Activated CD8-positive, alpha-beta memory T cell treated with anti-CD3 and anti-CD28 coated beads, Interleukin-2, amount 50 U/mL, for 24 hours (primary cell): ENCODE results near the gene MYOM1.

ENCODE experiments used
- DNase-seq: peaks from one replicate; pipeline ENCODE4 v3.0.0-alpha.2; 2020; ENCODE audit errors: extremely low read depth

Gene MYOM1

DNA sequence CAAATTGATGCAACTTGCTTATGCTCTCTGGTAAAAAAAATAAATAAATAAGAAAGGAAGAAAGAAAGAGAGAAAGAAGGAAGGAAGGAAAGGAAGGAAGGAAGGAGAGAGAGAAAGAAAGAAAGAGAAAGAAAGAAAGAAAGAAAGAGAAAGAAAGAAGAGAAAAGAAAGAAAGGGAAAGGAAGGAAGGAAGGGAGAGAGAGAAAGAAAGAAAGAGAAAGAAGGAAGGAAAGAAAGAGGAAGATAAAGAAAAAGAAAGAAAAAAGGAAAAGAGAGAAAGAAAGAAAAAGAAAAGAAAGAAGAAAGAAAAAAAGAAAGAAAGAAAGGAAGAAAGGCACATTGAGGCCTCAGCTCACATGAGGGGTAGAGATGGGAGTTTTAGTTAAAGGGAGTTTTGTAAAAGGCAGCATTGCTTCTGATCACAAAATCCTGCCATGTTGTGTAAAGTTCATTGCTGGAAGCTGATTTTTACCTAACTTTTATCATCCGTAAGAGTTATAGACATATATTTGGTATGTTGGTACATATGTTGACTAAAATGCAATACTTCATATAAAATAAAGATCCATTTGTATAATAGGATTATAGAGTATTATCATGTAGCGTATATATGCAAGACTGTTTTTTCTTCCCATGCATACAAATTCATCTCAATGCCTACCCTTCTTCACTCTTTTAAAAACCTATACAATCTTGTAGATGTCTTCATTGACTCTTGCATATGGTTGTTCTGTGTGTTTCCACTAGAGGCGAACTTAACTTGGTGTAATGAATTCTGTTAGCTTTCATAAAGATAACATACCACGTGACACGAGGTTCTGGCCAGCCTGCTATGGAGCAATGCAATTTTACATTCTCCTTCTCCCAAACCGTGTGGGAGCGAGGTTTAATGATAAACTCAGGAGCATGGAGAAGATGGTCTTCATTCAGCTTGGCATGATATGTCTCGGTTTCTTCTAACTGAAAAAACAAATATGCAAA is 32.8 kb downstream of the MYOM1 start:
- DNase-seq: no peak

DNA sequence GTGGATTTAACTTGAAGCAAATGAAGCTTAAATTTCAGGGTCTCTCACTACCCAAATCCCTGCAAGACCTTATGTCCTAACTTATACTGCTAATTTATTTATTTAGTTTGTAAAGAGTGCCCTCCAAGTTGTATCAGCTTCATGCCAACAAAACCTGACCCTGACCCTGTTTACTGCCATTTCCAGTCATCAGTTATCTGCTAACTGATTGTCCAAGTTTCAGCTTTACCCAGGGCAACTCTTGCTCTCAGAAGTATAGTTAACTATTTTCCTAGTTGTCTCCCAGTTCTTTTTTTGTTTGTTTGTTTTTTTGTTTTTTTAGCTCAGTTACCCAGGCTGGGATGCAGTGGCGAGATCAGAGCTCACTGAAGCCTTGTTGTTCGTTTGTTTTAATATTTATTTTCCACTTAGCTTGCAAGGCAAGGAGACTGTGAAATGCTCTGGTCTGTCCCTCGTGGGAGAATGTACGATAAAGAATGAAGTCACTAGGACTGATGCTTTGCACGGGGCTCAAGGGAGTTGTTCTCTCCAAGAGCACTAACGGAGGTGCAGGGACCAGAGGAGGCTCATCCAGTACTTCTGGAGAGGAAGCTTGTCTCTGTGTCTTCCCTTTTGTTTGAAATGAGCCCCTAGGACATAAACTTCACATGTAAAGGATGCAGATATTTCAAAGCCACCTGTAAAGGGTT is 35.3 kb downstream of the MYOM1 start:
- no peak for DNase-seq

DNA sequence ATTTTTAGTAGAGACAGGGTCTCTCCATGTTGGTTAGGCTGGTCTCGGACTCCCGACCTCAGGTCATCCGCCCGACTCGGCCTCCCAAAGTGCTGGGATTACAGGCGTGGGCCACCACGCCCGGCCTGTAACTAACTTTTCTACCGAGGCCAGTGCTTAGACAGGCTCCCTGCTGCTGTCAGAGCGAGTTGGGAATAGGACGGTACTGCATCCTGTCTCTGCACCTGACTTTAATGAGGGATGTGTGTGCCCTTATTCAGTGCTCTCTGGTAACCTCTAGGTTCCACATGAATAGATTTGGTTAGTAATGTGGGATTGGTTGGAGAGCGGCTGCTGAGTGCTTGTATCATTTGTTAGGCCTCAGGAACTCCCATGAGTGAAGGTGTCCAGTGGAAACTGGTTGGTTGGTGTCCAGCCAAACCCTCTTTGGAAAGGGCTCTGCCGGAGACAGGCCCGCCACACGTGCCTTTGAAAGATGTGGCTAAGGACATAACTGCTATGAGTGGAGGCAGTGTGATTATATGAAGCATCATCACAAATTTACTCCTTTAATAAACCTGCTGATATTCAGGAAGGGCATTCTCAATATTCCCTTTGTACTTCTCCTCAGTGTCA is 36.6 kb downstream of the MYOM1 start:
- no peak for DNase-seq

DNA sequence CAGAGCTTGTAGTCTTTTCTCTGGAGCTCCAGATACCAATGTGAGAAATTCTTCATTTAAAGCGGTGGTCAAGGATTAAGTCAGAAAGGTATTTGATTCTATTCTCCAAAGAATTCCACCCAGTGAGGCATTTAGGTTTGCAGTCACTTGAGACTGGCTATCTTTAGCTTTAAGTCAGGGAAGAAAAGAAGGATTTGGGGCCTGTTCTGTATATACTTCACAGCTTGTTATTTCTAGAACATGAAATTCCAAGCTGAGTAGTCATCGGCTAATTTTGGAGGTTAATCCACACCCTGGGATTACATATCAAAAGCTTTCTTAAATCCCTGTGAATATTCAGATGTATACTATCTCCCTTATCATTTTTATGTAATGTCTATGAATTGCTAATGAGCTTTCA is 39.4 kb downstream of the MYOM1 start:
- no peak for DNase-seq

DNA sequence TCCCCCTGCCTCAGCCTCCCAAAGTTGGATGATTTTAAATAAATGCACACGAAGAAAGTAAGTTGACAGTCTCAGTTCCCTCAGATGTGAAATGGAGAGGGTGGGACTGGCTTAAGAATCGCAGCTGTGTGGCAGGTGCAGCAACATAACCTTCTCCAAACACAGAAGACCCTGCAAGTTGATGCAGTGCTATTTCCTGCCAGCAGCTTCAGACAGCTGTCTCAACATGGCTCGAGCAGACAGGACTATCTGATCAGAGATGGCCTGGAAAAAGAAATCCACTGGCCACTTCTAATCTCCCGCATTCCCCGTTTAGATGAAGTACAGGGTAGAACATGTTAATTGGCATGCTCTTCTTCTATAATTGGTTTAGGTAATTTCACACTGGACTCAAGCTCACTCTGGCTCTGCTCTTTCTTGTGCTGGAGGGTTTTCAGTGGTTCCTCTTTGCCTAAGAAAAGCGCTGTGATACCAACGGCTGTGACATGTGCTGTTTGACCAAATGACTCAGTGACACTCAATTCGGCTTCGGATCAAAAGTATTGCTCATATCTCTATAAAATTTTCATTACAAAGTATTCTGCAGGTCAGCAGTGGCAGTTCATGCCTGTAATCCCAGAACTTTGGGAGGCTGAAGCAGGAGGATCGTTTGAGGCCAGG is 40.2 kb downstream of the MYOM1 start:
- no peak for DNase-seq

DNA sequence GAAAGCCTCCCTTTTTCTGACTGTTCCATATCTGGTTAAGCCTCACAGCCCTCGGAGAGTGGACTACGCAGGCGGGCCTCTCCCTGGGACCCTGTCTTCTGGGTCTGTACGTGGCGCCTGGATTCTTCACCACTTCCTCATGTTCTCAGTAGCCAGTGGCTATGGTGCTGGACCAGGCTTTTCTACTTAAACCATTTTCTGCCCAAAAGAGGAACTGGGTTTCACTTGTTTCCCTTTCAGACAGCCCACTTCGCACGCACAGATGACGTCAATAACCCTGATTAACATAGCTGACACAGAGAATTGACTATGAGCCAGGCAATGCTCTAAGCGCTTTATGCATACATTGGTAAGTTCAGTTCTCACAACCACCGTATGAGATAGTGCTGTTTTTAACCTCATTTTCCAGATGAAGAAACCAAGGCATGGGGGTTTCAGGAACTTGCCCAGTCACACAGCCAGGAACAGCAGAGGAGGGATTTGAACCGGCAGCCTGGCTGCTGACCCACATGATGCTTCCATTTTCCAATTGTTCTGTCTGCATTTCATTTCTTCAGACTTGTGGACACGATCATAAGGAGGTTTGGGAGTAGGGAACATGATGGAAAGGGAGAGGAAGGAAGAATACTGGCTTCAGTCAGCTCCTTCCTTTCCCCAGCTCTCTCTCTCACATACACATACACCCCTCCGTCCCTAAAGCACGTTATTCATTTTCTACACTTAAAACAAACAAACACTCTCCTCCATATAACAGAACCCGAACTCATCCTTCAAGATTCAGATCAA is 41.7 kb downstream of the MYOM1 start:
- no peak for DNase-seq

DNA sequence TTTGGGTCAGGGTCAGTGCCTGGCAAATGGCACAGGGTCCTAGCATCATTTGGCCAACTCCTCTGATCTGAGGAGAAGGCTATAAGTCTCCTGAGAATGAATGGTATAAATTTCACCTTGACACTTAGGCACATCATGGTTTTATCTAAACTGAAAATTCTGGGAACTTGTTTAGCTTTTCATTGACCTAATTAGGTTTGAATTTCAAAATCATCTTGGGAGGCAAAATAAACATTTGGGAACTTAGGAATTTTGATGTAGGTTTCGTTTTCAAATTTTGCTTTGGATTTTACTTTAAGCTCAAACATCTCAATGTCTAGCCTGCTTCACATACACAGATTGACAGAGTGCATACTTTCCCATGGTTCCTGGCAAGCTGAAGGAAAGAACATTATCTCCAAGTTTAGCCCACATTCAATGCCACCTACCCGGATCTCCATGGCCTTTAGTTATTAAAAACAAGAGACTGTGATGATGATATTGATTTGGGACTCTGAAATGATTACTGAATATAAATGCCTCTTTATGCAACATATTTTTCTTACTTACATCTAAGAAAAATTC is 44.5 kb downstream of the MYOM1 start:
- no peak for DNase-seq

DNA sequence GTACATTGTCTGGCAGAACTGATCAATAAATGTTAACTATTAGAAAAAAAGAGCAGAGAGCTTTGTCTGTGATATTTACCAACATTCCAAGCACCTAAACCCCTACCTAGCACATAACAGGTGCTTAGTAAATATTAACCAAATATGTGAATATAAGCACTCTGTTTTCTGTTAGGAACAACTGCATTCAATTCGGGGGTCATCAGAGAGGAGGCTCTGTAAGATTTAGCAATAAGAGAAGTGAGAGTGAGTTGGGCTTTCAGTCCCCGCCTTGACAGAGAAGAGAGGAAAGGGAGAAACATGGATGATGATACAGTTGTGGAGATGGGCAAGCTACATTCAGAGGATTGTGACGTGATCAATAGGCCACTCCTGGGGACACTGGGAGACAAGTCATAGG is 47.7 kb downstream of the MYOM1 start:
- DNase-seq: no peak

DNA sequence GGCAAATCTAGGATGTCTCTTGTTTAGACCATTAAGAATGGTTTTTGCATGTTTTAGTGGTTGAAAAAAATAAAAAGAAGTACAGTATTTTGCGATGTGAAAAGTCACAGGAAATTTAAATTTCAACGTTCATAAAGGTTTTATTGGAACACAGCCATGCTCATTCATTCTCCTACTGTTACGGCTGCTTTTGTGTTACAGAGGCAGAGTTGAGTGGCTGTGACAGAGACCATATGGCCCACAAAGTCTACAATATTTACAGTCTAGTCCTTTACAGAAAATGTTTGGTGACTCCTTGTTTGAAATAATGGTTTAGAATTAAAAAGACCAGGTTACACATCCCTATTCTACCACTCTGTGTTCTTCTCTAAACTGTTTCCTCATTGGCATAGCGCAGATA is 48.1 kb downstream of the MYOM1 start:
- DNase-seq: no peak

DNA sequence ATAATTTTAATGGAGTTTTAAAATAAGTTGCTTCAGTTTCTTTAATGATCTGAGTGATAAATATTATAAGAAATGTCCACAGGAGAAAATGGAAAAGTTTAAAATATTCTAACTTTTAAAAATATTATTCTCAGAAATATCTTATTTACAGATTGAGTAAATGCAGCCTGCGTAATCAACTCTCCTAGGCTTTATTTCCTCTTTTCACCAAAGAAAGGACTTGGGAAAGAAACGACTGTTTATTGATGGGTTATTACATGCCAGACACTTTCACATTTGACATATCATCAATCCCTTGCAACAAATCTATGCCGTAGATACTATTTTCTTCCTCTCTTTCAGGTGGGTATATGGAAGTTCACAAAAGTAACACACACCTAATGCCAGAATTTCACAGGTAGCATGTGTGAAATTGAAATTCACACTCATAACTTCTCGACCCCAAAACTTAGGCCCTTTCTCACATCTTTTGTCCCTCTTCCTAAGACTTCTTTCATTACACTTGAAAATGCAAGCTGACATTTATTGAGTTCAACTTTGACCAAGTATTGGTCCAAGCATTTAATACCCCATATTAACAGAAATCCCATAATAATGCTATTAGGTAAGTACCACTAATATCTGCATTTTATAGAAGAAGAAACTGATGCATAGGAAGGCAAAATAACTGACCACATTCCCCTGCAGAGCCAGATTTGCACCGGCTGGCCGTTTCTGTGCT is 49.2 kb downstream of the MYOM1 start:
- no peak for DNase-seq

DNA sequence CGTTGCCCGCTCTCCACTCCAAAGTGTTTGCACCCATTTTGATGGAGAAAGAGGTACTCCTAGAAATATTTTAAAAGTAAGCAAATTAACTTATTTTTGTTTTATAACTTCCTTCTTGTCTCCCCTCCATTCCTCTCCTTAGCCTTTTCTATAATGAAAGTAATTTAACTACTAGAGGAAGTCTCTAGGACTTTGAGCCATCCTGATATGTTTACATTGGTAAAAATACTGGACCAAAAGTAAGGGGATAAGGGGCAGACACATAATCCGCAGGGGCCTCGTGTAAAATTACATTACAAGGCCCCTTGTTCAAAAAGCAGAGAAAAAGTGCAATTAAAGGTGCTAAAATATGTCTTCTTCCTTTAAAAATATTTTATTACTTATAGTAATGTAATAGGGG is 55.4 kb downstream of the MYOM1 start:
- DNase-seq: no peak

DNA sequence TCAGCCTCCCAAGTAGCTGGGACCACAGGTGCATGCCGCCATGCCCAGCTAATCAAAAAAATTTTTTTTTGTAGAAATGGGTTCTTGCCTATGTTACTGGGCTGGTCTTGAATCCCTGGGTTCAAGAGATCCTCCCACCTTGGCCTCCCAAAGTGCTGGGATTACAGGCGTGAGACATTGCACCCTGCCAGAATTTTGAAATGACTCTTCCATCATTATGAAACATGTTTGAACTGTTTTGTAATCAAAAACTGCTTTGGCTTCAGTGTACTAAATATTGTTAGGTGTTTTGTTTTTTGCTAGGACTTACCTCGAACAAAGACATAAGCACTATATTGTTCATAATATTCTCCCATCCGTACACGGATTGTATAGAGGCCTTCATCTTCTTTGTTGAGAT is 55.8 kb downstream of the MYOM1 start:
- no peak for DNase-seq

DNA sequence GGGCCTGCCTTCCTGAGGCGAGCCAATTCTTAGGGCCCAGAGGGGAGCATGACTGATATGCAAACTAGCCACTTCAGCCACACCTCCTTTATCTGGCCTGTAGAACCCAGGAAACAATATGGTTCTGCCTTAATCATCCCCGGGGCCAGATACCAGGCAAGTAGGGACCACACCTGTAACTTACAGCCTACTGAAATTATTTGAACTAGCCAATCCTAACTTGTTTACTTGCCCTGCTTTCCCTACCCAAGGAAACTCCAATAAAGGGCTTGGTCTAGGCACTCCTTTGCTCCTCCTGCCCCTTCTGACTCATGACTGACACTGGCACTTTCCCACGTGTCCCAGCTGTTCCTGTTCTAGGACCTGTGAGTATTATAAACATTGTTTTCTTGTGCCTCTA is 57.6 kb downstream of the MYOM1 start:
- DNase-seq: no peak

DNA sequence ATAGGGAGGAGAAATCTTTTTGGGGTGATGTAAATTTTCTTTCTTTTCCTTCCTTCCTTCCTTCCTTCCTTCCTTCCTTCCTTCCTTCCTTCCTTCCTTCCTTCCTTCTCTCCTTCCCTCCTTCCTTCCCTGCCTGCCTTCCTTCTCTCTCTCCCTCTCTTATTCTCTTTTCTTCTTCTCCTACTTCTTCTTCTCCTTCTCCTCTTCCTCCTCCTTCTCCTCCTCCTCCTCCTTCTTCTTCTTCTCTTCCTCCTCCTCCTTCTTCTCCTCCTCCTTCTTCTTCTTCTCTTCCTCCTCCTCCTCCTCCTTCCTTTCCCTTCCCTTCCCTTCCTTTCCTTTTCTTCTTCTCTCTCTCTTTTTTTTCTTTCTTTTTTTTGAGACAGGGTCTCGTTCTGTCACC is 59.9 kb downstream of the MYOM1 start:
- no peak for DNase-seq

DNA sequence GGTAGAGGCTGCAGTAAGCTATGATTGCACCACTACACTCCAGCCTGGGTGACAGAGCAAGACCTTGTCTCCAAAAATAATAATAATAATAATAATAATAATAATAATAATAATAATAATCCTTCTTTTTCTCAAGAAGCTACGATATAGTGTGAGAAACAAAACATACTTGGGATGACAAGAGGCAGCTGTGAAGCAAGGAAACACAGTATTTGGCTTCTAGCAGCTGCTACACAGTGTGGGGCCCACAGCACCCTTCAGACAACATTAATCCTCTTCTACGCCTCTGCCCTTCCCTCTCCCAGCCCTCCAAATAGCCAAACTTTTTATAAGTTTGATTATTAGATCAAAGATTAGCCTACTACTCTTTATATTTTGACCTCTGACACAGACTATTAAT is 62.2 kb downstream of the MYOM1 start:
- DNase-seq: no peak

DNA sequence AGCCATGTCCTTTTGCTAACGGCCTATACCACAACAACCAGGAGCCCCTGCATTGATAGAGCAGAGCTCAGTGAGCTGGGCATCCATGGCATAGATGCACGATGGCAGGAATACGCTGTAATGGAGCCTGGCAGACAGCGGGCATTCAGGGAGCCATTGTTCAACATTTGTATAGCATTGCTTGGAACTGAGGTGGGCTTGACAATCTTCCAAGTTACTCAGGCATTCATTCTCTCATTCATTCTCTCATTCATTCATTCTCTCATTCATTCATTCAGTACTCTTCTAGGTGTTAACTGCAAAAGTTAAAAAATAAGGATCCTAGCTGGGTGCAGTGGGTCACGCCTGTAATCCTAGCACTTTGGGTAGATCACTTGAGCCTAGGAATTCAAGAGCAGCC is 62.7 kb downstream of the MYOM1 start:
- DNase-seq: no peak

DNA sequence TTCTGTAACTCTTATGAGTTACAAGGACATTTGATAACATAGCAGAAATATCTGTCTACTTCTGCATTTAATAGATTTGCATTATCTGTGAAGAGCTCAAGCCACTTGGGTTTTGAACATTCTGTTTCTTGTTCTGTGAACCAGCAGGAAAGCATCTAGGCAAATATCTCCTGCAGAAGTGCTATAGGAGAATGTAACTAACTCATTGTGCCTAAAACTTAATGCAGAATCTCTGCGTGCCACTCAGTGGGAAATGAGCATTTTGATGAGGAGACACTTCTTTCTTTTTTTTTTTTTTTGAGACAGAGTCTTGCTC is 63.5 kb downstream of the MYOM1 start:
- DNase-seq: no peak

DNA sequence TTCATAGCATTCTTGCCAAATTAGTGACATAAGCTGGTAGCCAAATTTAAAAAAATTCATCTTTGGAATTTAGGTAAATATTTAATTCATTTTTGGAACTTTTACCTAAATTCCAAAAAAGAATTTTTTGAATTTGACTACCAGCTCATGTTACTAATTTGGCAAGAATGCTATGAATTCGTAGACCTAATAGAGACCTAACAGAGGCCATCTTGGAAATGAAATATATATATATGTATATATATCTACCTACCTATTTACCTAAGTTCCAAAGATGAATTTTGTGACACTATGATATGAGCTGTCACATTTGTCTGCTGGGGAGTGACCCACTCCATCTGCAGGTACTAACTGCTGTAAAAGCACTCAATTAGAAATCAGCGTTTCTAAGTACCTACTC is 65.6 kb downstream of the MYOM1 start:
- no peak for DNase-seq

DNA sequence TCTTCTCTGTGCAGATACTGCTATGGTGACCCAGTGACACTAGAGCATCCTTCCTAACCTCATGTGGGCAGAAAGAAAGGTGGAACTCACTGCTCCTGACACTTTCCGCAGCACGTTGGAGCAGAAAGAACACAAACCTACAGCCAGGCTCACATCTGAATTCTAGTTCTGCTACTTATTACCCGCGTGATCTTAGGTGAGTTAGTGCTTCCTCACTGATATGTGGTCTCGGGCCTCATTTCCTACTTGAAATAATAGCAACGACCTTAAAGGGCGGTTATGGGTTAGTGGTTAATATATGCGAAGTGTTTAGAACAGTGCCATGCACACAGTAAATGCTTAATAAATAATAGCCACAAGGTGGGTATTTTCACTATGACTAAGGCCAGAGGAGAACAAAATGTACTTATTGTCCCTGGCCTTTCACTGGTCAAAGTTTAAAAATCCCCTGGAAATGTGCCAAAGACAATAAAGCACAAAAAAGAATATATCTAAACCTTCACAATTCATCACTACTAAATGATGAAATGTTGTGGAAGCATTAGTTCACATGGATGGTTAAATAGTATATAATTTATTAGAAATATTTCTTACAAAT is 66.6 kb downstream of the MYOM1 start:
- DNase-seq: no peak

DNA sequence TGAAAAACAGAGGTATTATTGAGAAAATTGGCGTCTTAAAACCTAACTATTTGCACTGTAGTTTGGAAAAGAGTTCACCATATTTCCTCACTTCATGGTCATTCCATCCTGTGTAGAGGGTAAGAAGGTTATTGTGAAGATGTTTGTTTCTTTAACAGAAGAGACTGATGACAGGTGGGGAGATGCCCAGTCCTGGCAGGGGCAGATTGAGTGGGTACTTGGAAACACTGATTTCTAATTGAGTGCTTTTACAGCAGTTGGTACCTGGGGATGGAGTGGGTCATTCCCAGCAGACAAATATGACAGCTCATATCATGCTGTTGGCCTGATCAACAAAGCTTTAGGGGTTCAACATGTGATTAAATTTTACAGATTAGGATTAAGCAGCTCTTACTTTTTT is 67.5 kb downstream of the MYOM1 start:
- no peak for DNase-seq
